ENCODE data around the gene DHCR7.

DNA sequence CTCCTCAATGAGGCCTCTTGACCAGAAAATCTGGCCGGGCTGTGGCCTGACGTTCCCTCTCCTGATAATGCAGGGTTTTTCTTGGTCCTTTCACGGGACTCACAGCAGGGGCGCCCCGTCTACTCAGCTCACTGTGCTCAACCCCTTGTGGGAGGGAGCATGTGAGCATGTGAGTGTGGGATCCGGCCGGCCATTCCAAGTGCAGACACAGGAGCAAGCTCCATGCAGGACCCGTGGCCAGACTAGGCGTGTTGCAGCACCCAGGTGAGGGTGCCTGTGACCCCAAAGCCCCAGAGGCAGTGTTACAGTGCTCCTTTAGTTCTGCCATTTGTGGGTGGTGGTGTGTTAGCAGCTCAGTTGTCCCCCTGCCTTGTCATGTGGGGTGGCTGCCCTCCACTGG is 18.0 kb downstream of the DHCR7 start:
- TF ChIP-seq, protein P1, sequence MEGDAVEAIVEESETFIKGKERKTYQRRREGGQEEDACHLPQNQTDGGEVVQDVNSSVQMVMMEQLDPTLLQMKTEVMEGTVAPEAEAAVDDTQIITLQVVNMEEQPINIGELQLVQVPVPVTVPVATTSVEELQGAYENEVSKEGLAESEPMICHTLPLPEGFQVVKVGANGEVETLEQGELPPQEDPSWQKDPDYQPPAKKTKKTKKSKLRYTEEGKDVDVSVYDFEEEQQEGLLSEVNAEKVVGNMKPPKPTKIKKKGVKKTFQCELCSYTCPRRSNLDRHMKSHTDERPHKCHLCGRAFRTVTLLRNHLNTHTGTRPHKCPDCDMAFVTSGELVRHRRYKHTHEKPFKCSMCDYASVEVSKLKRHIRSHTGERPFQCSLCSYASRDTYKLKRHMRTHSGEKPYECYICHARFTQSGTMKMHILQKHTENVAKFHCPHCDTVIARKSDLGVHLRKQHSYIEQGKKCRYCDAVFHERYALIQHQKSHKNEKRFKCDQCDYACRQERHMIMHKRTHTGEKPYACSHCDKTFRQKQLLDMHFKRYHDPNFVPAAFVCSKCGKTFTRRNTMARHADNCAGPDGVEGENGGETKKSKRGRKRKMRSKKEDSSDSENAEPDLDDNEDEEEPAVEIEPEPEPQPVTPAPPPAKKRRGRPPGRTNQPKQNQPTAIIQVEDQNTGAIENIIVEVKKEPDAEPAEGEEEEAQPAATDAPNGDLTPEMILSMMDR (IDR thresholded peaks at IDR 0.05 in 4 of 5, conservative IDR thresholded peaks at IDR 0.05 in 1 of 5), result no peak
- TF ChIP-seq POLR2A (IDR thresholded peaks at IDR 0.05), result no peak
